GM21786 (cell line): ENCODE data around the gene DPEP1.
"Not testable (repeated sequence)": the region's sequence is repeated elsewhere in the genome, so short reads cannot be mapped to it uniquely, and the experiment has no call there.

ENCODE experiments used
- ATAC-seq: cut with Tn5 transposase; IDR thresholded peaks from one replicate; pipeline ENCODE4 v1.9.1; 2021; ENCODE audit not compliant: unreplicated experiment

DPEP1 gene

GRCh38 chr16:89645122-89645521, 31.7 kb downstream of the DPEP1 start:
- ATAC-seq, result no peak

- ATAC-seq, result no peak
Measured at GRCh38 chr16:89646270-89646669, 32.8 kb downstream of the DPEP1 start.

GRCh38 chr16:89646906-89647305, 33.5 kb downstream of the DPEP1 start:
- no peak for ATAC-seq

- ATAC-seq, result no peak
Measured at GRCh38 chr16:89651584-89651983, 38.1 kb downstream of the DPEP1 start.

- ATAC-seq, result no peak
Measured at GRCh38 chr16:89653656-89654295, 40.3 kb downstream of the DPEP1 start.

GRCh38 chr16:89655062-89655643, 41.7 kb downstream of the DPEP1 start:
- ATAC-seq, result no peak

- ATAC-seq, result no peak
Measured at GRCh38 chr16:89656435-89657121, 43.1 kb downstream of the DPEP1 start.

- ATAC-seq, result peak; percentile 90
Measured at GRCh38 chr16:89657442-89658220, 44.2 kb downstream of the DPEP1 start, which contains the start of the genes CHMP1A and SPATA33. CHMP1A (minus strand) TSS chr16:89657708; CDS start chr16:89657588, 120 bp downstream. SPATA33 (plus strand) TSS chr16:89657836; CDS start chr16:89657912, 76 bp downstream.

GRCh38 chr16:89658221-89658879, 44.9 kb downstream of the DPEP1 start:
- no peak for ATAC-seq

GRCh38 chr16:89660146-89660545, 46.7 kb downstream of the DPEP1 start:
- ATAC-seq, result no peak

- ATAC-seq, result no peak
Measured at GRCh38 chr16:89661215-89661614, 47.8 kb downstream of the DPEP1 start.

GRCh38 chr16:89664238-89664637, 50.8 kb downstream of the DPEP1 start:
- not testable (repeated sequence) for ATAC-seq

- not testable (repeated sequence) for ATAC-seq
Measured at GRCh38 chr16:89667000-89667399, 53.6 kb downstream of the DPEP1 start.

- ATAC-seq, result no peak
Measured at GRCh38 chr16:89667633-89668032, 54.2 kb downstream of the DPEP1 start.

- ATAC-seq, result no peak
Measured at GRCh38 chr16:89668790-89669158, 55.3 kb downstream of the DPEP1 start.

GRCh38 chr16:89669755-89670154, 56.3 kb downstream of the DPEP1 start:
- ATAC-seq, result no peak

- no peak for ATAC-seq
Measured at GRCh38 chr16:89670496-89671431, 57.3 kb downstream of the DPEP1 start.

GRCh38 chr16:89671565-89671964, 58.1 kb downstream of the DPEP1 start:
- ATAC-seq, result not testable (repeated sequence)

GRCh38 chr16:89672177-89672941, 58.9 kb downstream of the DPEP1 start:
- ATAC-seq, result no peak
